Gastroesophageal sphincter (tissue), 3 donors: ENCODE data around the gene CHTF8.

Experiments used
- CTCF ChIP-seq, 4 experiments: fragments of 200-600 bp in 2 of 4; fragments of 450-650 bp in 2 of 4; sonication (generic) in 1 of 4; IDR thresholded peaks; one replicate each; pipeline ENCODE4 v1.5.1; 2017 to 2019; ENCODE audit warnings: antibody characterized with exemption in 4 of 4, mild to moderate bottlenecking in 2 of 4, moderate library complexity in 2 of 4
- EP300 ChIP-seq: sonication (generic); formaldehyde crosslinking; IDR thresholded peaks from one replicate; pipeline ENCODE4 v1.6.1; 2017; ENCODE audit warnings: antibody characterized with exemption, mild to moderate bottlenecking
- POLR2A ChIP-seq, 2 donors: fragments of 450-650 bp; IDR thresholded peaks; one replicate each; pipeline ENCODE4 v1.6.1; 2017; ENCODE audit warnings: antibody characterized with exemption in 2 of 2, mild to moderate bottlenecking in 2 of 2, moderate library complexity in 1 of 2
- POLR2AphosphoS5 ChIP-seq: sonication (generic); formaldehyde crosslinking; IDR thresholded peaks from one replicate; pipeline ENCODE4 v1.6.1; 2017; ENCODE audit warnings: antibody characterized with exemption

GRCh38 chr16:69111876-69112230 lies 20.5 kb downstream of the CHTF8 start:
- TF ChIP-seq CTCF (IDR thresholded peaks at IDR 0.05) (no peak), EP300 (no peak), POLR2AphosphoS5 (no peak), POLR2A (IDR thresholded peaks at IDR 0.05) (no peak)
